Gastrocnemius medialis (tissue), 4 donors: Measurements from ENCODE around the gene DRC7. TPM values are rescaled to one million over a fixed set of nuclear protein-coding genes. Genes with fewer than 3 reads are reported as not detected.
"Not testable (repeated sequence)": the region's sequence is repeated elsewhere in the genome, so short reads cannot be mapped to it uniquely, and the experiment has no call there.

Experiments
- ATAC-seq, 2 donors: fragments of 150-250 bp; one replicate each; pipeline ENCODE4 v1.9.1; 2016
- DNase-seq, 2 donors: peaks; one replicate each; pipeline ENCODE4 v3.0.0-alpha.2; 2019
- H3K27ac ChIP-seq, 4 donors: fragments of 200-600 bp; sonication (generic); 1 replicate in 1 of 4; 2 replicates in 3 of 4; pipeline ENCODE4 v1.5.1; 2016 to 2018; ENCODE audit warnings: mild to moderate bottlenecking in 2 of 4, moderate library complexity in 1 of 4
- H3K27me3 ChIP-seq, 3 donors: fragments of 200-600 bp; sonication (generic) in 2 of 3; 1 replicate in 1 of 3; 2 replicates in 2 of 3; pipeline versions ENCODE4 v1.5.1 to v1.6.0; 2016 to 2019; ENCODE audit warnings: mild to moderate bottlenecking in 1 of 3, moderate library complexity in 1 of 3
- H3K36me3 ChIP-seq, 2 donors: fragments of 200-600 bp; sonication (generic) in 1 of 2; one replicate each; pipeline ENCODE4 v1.5.1; 2017 to 2018
- H3K4me1 ChIP-seq, 2 donors: fragments of 200-600 bp; sonication (generic) in 1 of 2; one replicate each; pipeline ENCODE4 v1.5.1; 2016 to 2017; ENCODE audit warnings: mild to moderate bottlenecking in 2 of 2
- H3K4me3 ChIP-seq, 4 donors: fragments of 200-600 bp; sonication (generic) in 3 of 4; 1 replicate in 1 of 4; 2 replicates in 3 of 4; pipeline ENCODE4 v1.5.1; 2016 to 2019; ENCODE audit warnings: mild to moderate bottlenecking in 2 of 4
- H3K9me3 ChIP-seq, 3 donors: fragments of 200-600 bp; sonication (generic) in 2 of 3; 1 replicate in 1 of 3; 2 replicates in 2 of 3; pipeline ENCODE4 v1.5.1; 2016 to 2019
- POLR2A ChIP-seq, 2 donors: fragments of 450-650 bp; IDR thresholded peaks; one replicate each; pipeline ENCODE4 v1.6.1; 2017; ENCODE audit warnings: antibody characterized with exemption in 2 of 2, mild to moderate bottlenecking in 2 of 2, moderate library complexity in 2 of 2
- in situ Hi-C, 4 donors: fragments of 200-750 bp; cut with MboI; loops; one replicate each; pipeline versions ENCODE4 v1.15.0 to v1.8.0; 2017; ENCODE audit warnings: low sequenced_read_pairs in 4 of 4
- intact Hi-C: fragments of 100-400 bp; cut with DNase I; formaldehyde crosslinking; loops from one replicate; pipeline ENCODE4 v1.15.1; 2023; ENCODE audit warnings: low total_unique reads
- total RNA-seq, 4 donors: library from RNA; depleted of rRNA; stranded (reverse); fragments of >200 nt; gene quantifications; one replicate each; pipeline versions ENCODE4 v1.1.0 to v1.2.3, GENCODE V29; 2016
- TF ChIP-seq, protein P1 (sequence below), 5 experiments: fragments of 450-650 bp in 3 of 5; fragments of 200-600 bp in 2 of 5; sonication (generic) in 2 of 5; IDR thresholded peaks in 4 of 5; conservative IDR thresholded peaks in 1 of 5; 1 replicate in 4 of 5; 2 replicates in 1 of 5; pipeline ENCODE4 v1.5.1; 2016 to 2019; ENCODE audit warnings: antibody characterized with exemption in 5 of 5, mild to moderate bottlenecking in 3 of 5, moderate library complexity in 3 of 5

The DRC7 gene
- total RNA-seq, 4 donors from 2014 or later: not detected

DNA sequence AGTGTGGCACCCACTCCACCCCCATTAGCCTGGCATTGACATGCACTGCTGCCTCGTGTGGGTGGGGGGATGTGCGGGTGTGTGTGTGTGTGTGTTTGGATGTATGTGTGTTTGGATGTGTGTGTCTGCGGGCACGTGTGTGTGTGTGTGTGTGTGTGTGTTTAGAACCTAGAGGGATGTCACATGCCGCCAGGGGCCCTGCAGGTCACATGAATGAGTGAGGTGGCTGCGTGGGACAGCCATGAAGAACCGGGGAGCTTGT, 50.0 kb downstream of the DRC7 start:
- H3K9me3 ChIP-seq: no peaks in the 10 kb centered on the region
- no peaks in the 10 kb centered on the region for H3K4me1 ChIP-seq
- no peaks in the 10 kb centered on the region for H3K36me3 ChIP-seq
- DNase-seq (no peak), ATAC-seq (no peak)
- H3K27ac ChIP-seq: no peak overlapping the region
- H3K27me3 ChIP-seq: no peaks in the 10 kb centered on the region
- intact Hi-C loops (no loop called here), in situ Hi-C loops (loop anchor here in 2 of 4 donors (25.0 kb wide), 2 partner anchors 268 to 307 kb away; partner anchors contain the start of genes CIAPIN1 (in 1 of the 2), COQ9 (in 1 of the 2), USB1 (in 1 of the 2) and ZNF319 (in 1 of the 2))
- TF ChIP-seq, protein P1, sequence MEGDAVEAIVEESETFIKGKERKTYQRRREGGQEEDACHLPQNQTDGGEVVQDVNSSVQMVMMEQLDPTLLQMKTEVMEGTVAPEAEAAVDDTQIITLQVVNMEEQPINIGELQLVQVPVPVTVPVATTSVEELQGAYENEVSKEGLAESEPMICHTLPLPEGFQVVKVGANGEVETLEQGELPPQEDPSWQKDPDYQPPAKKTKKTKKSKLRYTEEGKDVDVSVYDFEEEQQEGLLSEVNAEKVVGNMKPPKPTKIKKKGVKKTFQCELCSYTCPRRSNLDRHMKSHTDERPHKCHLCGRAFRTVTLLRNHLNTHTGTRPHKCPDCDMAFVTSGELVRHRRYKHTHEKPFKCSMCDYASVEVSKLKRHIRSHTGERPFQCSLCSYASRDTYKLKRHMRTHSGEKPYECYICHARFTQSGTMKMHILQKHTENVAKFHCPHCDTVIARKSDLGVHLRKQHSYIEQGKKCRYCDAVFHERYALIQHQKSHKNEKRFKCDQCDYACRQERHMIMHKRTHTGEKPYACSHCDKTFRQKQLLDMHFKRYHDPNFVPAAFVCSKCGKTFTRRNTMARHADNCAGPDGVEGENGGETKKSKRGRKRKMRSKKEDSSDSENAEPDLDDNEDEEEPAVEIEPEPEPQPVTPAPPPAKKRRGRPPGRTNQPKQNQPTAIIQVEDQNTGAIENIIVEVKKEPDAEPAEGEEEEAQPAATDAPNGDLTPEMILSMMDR (IDR thresholded peaks at IDR 0.05 in 4 of 5, conservative IDR thresholded peaks at IDR 0.05 in 1 of 5): no peak
- TF ChIP-seq POLR2A (IDR thresholded peaks at IDR 0.05): no peak
- no peak overlapping the region for H3K4me3 ChIP-seq

GRCh38 chr16:57745768-57746167, 51.2 kb downstream of the DRC7 start:
- DNase-seq (no peak), ATAC-seq (no peak)
- Histone ChIP-seq H3K27ac (no peak overlapping the region), H3K4me3 (no peak overlapping the region), H3K27me3 (no peaks in the 10 kb centered on the region), H3K9me3 (no peaks in the 10 kb centered on the region), H3K4me1 (no peaks in the 10 kb centered on the region), H3K36me3 (no peaks in the 10 kb centered on the region)
- in situ Hi-C loops: loop anchor here in 2 of 4 donors (25.0 kb wide), 2 partner anchors 267 to 308 kb away; partner anchors contain the start of genes CIAPIN1 (in 1 of the 2), COQ9 (in 1 of the 2), USB1 (in 1 of the 2) and ZNF319 (in 1 of the 2)
- intact Hi-C loops: no loop called here
- TF ChIP-seq POLR2A (IDR thresholded peaks at IDR 0.05): no peak
- TF ChIP-seq, protein P1 (IDR thresholded peaks at IDR 0.05 in 4 of 5, conservative IDR thresholded peaks at IDR 0.05 in 1 of 5): no peak

- H3K27me3 ChIP-seq, H3K4me1 ChIP-seq, H3K27ac ChIP-seq, H3K9me3 ChIP-seq, H3K4me3 ChIP-seq, ATAC-seq, intact Hi-C loops, H3K36me3 ChIP-seq, DNase-seq: not testable (repeated sequence)
- in situ Hi-C loops: loop anchor here in 2 of 4 donors (25.0 kb wide), 2 partner anchors 266 to 309 kb away; partner anchors contain the start of genes CIAPIN1 (in 1 of the 2), COQ9 (in 1 of the 2), USB1 (in 1 of the 2) and ZNF319 (in 1 of the 2)
Observed at GRCh38 chr16:57746316-57746715, 51.7 kb downstream of the DRC7 start.

DNA sequence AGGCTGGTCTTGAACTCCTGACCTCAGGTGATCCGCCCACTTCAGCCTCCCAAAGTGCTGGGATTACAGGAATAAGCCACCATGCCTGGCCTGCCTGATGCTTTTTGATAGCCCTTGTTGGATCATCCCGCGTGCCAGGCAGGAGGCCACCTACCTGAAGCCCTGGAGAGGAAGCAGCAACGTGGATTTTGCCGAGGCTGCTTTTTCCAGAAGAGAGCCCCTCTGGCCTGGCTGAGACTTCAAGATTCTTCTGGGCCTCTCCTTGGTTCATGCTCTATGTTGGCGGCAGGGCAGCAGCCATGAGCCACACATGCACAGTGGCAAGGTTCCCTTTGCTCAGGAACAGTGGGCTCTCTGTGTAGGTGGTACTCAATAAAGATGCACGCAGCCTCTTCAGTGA, 52.5 kb downstream of the DRC7 start:
- in situ Hi-C loops: loop anchor here in 2 of 4 donors (25.0 kb wide), 2 partner anchors 265 to 310 kb away; partner anchors contain the start of genes CIAPIN1 (in 1 of the 2), COQ9 (in 1 of the 2), USB1 (in 1 of the 2) and ZNF319 (in 1 of the 2)
- Histone ChIP-seq H3K4me1 (no peaks in the 10 kb centered on the region), H3K27ac (no peak overlapping the region), H3K4me3 (no peak overlapping the region), H3K27me3 (no peaks in the 10 kb centered on the region), H3K9me3 (no peaks in the 10 kb centered on the region), H3K36me3 (peaks cover 0 to 3% of the 10 kb centered on the region in 2 donors)
- ATAC-seq (no peak), DNase-seq (no peak)
- intact Hi-C loops: no loop called here
- no peak for TF ChIP-seq POLR2A (IDR thresholded peaks at IDR 0.05)
- TF ChIP-seq, protein P1 (IDR thresholded peaks at IDR 0.05 in 4 of 5, conservative IDR thresholded peaks at IDR 0.05 in 1 of 5): no peak

DNA sequence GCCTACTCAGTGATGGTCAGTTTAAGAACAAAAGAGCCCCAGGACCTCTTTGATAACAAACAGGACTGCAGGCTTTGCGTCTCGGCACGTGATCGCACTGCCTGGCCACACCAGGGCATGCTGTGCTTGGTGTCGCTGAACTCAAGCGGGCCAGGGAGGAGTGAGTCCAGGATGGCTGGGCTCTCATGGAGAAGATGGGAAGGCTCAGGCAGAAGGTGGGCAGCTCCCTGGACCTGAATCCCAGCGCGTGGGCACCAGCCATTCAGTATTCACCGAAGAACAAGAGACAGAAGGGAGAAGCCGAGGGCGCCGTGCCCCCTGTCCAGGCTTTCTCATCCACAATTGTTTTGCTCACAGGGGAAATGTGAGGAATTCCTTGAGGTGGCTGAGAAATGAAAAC, 52.9 kb downstream of the DRC7 start:
- DNase-seq: no peak
- H3K9me3 ChIP-seq: no peaks in the 10 kb centered on the region
- no peak for ATAC-seq
- intact Hi-C loops: no loop called here
- no peak for TF ChIP-seq POLR2A (IDR thresholded peaks at IDR 0.05)
- TF ChIP-seq, protein P1 (IDR thresholded peaks at IDR 0.05 in 4 of 5, conservative IDR thresholded peaks at IDR 0.05 in 1 of 5): no peak
- peaks cover 0 to 3% of the 10 kb centered on the region in 2 donors for H3K36me3 ChIP-seq
- no peaks in the 10 kb centered on the region for H3K4me1 ChIP-seq
- in situ Hi-C loops: loop anchor here in 2 of 4 donors (25.0 kb wide), 2 partner anchors 265 to 310 kb away; partner anchors contain the start of genes CIAPIN1 (in 1 of the 2), COQ9 (in 1 of the 2), USB1 (in 1 of the 2) and ZNF319 (in 1 of the 2)
- no peaks in the 10 kb centered on the region for H3K27me3 ChIP-seq
- no peak overlapping the region for H3K4me3 ChIP-seq
- H3K27ac ChIP-seq: no peak overlapping the region
